ENCODE measurements around the gene UNC13D.
"Not testable (repeated sequence)": the region's sequence is repeated elsewhere in the genome, so short reads cannot be mapped to it uniquely, and the experiment has no call there.

UNC13D gene

DNA sequence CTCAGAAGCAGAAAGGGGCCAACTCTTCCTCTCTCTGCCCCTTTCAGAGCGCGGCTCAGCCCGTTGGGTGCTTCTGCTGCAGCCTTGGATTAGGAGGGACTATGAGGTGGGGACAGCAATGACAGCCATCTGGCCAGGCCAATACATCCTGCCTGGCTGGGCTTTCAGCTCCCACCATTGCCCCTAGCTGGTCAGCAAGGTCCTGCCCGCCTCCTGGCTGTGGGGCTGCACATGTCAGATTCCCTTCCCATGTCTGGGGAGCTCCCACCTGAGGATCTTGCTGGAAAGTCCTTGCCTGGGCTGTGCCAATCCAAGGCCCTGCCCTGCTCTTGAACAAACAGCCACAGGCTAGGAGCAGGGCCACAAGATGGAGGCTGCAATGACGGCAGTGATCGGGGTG lies 44.3 kb upstream of the UNC13D start:
- no peak overlapping the region for H3K4me3 ChIP-seq (ENCODE audit: low read length)
- TF ChIP-seq, protein P1, sequence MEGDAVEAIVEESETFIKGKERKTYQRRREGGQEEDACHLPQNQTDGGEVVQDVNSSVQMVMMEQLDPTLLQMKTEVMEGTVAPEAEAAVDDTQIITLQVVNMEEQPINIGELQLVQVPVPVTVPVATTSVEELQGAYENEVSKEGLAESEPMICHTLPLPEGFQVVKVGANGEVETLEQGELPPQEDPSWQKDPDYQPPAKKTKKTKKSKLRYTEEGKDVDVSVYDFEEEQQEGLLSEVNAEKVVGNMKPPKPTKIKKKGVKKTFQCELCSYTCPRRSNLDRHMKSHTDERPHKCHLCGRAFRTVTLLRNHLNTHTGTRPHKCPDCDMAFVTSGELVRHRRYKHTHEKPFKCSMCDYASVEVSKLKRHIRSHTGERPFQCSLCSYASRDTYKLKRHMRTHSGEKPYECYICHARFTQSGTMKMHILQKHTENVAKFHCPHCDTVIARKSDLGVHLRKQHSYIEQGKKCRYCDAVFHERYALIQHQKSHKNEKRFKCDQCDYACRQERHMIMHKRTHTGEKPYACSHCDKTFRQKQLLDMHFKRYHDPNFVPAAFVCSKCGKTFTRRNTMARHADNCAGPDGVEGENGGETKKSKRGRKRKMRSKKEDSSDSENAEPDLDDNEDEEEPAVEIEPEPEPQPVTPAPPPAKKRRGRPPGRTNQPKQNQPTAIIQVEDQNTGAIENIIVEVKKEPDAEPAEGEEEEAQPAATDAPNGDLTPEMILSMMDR (conservative IDR thresholded peaks at IDR 0.05; ENCODE audit: low read depth, low read length): no peak
- no peak for DNase-seq (ENCODE audit: low read depth)

- not testable (repeated sequence) for DNase-seq (ENCODE audit: low read depth); H3K4me3 ChIP-seq (ENCODE audit: low read length)
Measured at GRCh38 chr17:75885860-75886259, 41.7 kb upstream of the UNC13D start.

GRCh38 chr17:75885431-75885830 lies 41.2 kb upstream of the UNC13D start:
- no peak for DNase-seq (ENCODE audit: low read depth)
- TF ChIP-seq, protein P1 (conservative IDR thresholded peaks at IDR 0.05; ENCODE audit: low read depth, low read length): no peak

GRCh38 chr17:75881678-75882454 lies 37.7 kb upstream of the UNC13D start:
- H3K4me3 ChIP-seq (ENCODE audit: low read length): no peak overlapping the region
- TF ChIP-seq, protein P1 (conservative IDR thresholded peaks at IDR 0.05; ENCODE audit: low read depth, low read length): no peak
- no peak for DNase-seq (ENCODE audit: low read depth)

More at GRCh38 chr17:75885431-75885830, 41.2 kb upstream of the UNC13D start:
- no peak overlapping the region for H3K4me3 ChIP-seq (ENCODE audit: low read length)

DNA sequence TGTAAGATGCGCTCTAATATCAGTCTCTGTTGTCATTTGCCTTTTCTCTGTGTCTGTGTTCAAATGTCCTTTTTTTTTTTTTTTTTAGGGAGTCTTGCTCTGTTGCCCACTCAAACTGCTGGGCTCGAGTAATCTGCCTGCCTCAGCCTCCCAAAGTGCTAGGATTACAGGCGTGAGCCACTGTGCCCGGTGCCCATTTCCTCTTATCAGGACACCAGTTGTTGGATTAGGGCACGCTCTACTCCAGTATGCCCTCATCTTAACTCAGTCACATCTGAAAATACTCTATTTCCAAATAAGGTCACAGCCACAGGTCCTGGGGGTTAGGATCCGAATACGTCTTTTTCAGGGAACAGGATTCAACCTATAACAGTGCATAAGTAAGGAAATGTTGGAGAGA lies 36.1 kb upstream of the UNC13D start:
- DNase-seq (ENCODE audit: low read depth): no peak
- TF ChIP-seq, protein P1 (conservative IDR thresholded peaks at IDR 0.05; ENCODE audit: low read depth, low read length): no peak
- no peak overlapping the region for H3K4me3 ChIP-seq (ENCODE audit: low read length)

DNA sequence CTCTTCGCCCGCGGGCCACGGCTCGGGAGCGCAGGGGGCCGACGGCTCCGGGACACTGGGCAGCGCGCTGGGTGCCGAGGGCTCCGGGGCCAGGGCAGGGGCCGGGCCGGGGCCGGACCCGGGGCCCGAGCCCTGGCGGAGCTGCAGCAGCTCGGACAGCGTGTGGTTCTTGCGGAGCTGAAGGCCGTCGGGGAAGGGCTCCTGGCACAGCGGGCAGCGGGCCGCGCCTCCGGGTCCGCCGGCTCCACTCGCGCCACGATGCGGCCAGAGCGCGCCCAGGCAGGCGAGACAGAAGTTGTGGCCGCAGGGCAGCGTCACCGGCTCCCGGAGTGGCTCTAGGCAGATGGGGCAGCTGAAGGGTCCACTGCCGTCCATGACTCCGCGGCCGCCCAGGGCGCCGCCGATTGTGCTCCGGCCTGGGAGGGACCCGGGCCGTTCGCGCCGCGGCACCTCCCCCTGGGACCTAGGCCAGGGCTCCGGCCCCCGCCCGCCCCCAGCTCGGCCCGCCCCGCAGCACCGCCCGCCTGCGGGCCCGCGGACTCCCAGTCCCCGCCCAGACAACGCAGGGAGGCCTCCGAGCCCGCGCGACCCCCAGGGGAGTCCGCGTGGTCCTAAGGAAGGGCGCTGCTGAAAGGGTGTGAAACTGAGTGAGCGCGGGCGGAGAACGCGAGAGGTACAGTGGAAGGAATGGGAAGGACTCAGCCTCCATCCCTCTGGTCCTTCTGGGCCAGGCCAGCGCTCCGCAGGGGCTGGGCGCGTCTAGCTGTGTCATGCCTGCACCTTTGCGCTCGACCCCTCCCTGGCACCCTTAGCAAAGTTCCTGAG lies 34.2 kb upstream of the UNC13D start, which contains the start of gene TRIM47:
TRIM47 (minus strand) TSS at position 408 of the 825 bp plus-strand sequence; CDS start at position 375, 33 bp downstream.
- DNase-seq (ENCODE audit: low read depth): no peak
- TF ChIP-seq, protein P1 (conservative IDR thresholded peaks at IDR 0.05; ENCODE audit: low read depth, low read length): peak; percentile 21
- H3K4me3 ChIP-seq (ENCODE audit: low read length): peak within 1 kb of the TSS; percentile 75

DNA sequence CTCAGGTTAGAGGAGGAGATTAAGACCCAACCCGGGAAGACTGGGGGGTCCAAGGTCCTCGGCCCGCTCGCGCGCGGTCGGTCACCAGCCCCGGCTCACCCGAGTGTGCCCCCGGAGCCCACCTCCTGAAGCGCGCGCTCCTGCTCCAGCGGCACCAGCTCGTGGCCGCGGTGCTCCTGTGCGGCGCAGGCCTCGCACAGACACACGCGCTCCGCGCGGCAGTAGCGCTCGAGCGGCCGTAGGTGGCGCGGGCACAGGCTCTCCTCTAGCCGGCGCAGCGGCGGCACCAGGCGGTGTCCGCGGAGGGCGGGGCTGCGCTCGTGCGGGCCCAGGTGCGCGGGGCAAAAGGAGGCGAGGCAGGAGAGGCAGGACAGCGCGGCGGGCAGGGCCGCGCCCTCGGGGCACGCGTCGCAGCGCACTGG lies 33.6 kb upstream of the UNC13D start:
- no peak for DNase-seq (ENCODE audit: low read depth)
- TF ChIP-seq, protein P1 (conservative IDR thresholded peaks at IDR 0.05; ENCODE audit: low read depth, low read length): peak; percentile 51
- H3K4me3 ChIP-seq (ENCODE audit: low read length): peak overlapping the region; percentile 75
